Measurements from ENCODE around the gene N4BP2. TPM values are rescaled to one million over a fixed set of nuclear protein-coding genes. Genes with fewer than 3 reads are reported as not detected.

N4BP2 gene
- total and polyA plus RNA-seq, 2 of the 8 experiments (the other 6 are each of a cell fraction or from before 2014, with no cell fraction given): 4.4 to 44.7 TPM

- TF ChIP-seq SAP30 (IDR thresholded peaks at IDR 0.05; ENCODE audit: insufficient read depth, insufficient replicate concordance, low read length) (no peak), POU5F1 (IDR thresholded peaks at IDR 0.05; ENCODE audit: low read depth, low read length) (no peak), TEAD4 (IDR thresholded peaks at IDR 0.05; ENCODE audit: low read depth, low read length) (no peak), SIRT6 (IDR thresholded peaks at IDR 0.05; ENCODE audit: low read length) (no peak), ATF3 (IDR thresholded peaks at IDR 0.05; ENCODE audit: insufficient read depth, low read depth, low read length) (no peak), ZNF274 (IDR thresholded peaks at IDR 0.05; ENCODE audit: borderline replicate concordance, extremely low read depth, low read length) (no peak), HDAC6 (IDR thresholded peaks at IDR 0.05; ENCODE audit: low read depth, low read length) (no peak), SP1 (IDR thresholded peaks at IDR 0.05; ENCODE audit: low read depth, low read length) (no peak), USF2 (IDR thresholded peaks at IDR 0.05; ENCODE audit: low read length) (no peak)
Measured at GRCh38 chr4:40056716-40057585, at the start of gene N4BP2 (continued).
